ENCODE data around the gene DGKB. TPM values are rescaled to one million over a fixed set of nuclear protein-coding genes. Genes with fewer than 3 reads are reported as not detected.

Gene DGKB
- total and polyA plus RNA-seq, 12 donors, result 0.07 to 5.8 (median 1.5) TPM; not detected in 3

DNA sequence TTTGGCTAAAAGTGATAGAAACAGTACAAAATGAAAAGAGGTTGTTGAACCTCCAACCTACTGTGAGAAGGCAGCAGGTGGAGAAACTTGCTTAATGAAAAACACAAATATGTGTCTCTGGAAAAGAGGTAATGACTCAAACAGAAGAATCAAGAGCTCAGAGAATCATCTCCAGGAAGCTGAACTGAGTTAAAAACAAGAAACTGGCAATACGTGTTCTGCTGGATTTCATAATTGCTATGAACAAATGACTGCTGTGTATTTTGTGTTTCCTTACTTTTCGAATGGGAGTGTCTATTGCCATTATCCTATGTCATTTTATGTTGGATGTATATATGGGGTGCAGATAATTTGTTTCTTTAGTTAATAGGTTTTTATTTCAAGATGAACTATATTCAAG lies 401.1 kb downstream of the DGKB start:
- 76 to 93% (median 92%) methylated on average over 2 of the region's 2 CpGs for WGBS, 4 donors

GRCh38 chr7:14497390-14497789 lies 405.2 kb downstream of the DGKB start:
- Histone ChIP-seq H3K4me3 (no peak overlapping the region), H3K36me3 (replicated peaks in 1 of 2) (no peaks in the 10 kb centered on the region), H3K9me3 (replicated peaks in 1 of 3) (no peaks in the 10 kb centered on the region), H3K4me1 (replicated peaks in 1 of 2) (no peaks in the 10 kb centered on the region), H3K27me3 (no peaks in the 10 kb centered on the region), H3K27ac (no peak overlapping the region)
- no peak for TF ChIP-seq CTCF (IDR thresholded peaks at IDR 0.05)
- TF ChIP-seq POLR2A (IDR thresholded peaks at IDR 0.05), result no peak
- 61 to 69% (median 65%) methylated on average over 1 of the region's 1 CpG for WGBS, 4 donors
- DNase-seq, result no peak
- intact Hi-C loops (cut with DNase I), result no loop called here

More for the DNA sequence above, 401.1 kb downstream of the DGKB start:
- H3K9me3 ChIP-seq (replicated peaks in 1 of 3), result no peaks in the 10 kb centered on the region
- H3K4me3 ChIP-seq, result no peak overlapping the region
- intact Hi-C loops (cut with DNase I), result no loop called here
- H3K4me1 ChIP-seq (replicated peaks in 1 of 2), result no peaks in the 10 kb centered on the region
- no peak for DNase-seq
- no peak for TF ChIP-seq CTCF (IDR thresholded peaks at IDR 0.05)
- TF ChIP-seq POLR2A (IDR thresholded peaks at IDR 0.05), result no peak
- H3K36me3 ChIP-seq (replicated peaks in 1 of 2), result no peaks in the 10 kb centered on the region
- no peak overlapping the region for H3K27ac ChIP-seq
- no peaks in the 10 kb centered on the region for H3K27me3 ChIP-seq

DNA sequence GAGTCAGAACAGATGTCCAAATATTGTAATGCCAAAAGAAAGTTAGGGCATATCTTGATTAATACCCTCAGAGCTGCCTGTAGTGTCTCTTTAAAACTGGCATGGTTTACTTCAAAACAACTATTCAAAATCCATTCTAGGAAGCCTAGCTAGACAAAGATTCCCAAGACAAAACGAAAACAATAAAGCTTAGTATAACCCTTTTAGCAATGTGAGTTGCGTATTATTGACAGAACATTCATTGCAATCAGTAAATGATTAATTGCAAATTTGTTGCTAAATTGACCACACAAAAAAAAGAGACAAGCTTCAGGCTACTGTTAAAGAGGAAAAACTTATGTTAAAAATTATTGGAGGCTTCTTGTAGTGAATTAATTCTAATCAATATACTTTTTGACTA lies 406.9 kb downstream of the DGKB start:
- DNase-seq, result no peak
- Histone ChIP-seq H3K27ac (no peak overlapping the region), H3K27me3 (no peaks in the 10 kb centered on the region), H3K4me1 (replicated peaks in 1 of 2) (no peaks in the 10 kb centered on the region), H3K4me3 (no peak overlapping the region), H3K9me3 (replicated peaks in 1 of 3) (no peaks in the 10 kb centered on the region), H3K36me3 (replicated peaks in 1 of 2) (no peaks in the 10 kb centered on the region)
- 63 to 71% (median 68%) methylated on average over 2 of the region's 2 CpGs for WGBS, 4 donors
- intact Hi-C loops (cut with DNase I), result no loop called here
- TF ChIP-seq CTCF (IDR thresholded peaks at IDR 0.05), result no peak
- no peak for TF ChIP-seq POLR2A (IDR thresholded peaks at IDR 0.05)

DNA sequence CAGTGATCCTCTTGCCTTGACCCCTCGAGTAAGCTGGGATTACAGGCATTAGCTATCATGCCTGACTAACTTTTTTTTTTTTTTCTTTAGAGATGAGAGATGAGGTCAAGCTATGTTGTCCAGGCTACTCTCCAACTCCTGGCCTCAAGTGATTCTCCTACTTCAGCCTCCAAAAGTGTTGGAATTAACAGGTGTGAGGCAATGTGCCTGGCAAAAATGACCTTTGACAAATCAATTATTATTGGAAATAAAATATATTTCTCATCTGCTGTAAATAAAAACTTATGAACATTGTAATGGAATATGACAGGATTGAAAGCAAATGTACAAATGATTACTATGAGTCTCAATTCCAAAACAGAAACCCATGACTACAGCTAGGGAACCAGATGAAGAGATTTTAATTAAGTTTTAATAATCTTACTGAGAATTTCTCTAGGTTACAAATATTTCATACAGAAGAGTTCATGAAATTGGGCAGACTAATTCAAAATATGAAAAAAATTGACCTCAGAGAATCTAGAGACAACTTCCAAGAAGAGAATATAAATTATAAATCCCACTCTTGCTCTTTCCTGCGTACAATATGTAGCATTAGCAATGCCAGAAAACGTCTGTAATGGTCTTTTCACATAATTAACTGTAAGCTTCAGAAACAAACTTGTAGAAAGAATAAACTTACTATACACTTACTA lies 414.7 kb downstream of the DGKB start:
- 54 to 62% (median 57%) methylated on average over 3 of the region's 3 CpGs for WGBS, 4 donors
- TF ChIP-seq CTCF (IDR thresholded peaks at IDR 0.05), result no peak
- TF ChIP-seq POLR2A (IDR thresholded peaks at IDR 0.05), result no peak

More for the DNA sequence above, 414.7 kb downstream of the DGKB start:
- no peak overlapping the region for H3K27ac ChIP-seq
- H3K9me3 ChIP-seq (replicated peaks in 1 of 3), result no peaks in the 10 kb centered on the region
- no peaks in the 10 kb centered on the region for H3K36me3 ChIP-seq (replicated peaks in 1 of 2)
- intact Hi-C loops (cut with DNase I), result no loop called here
- H3K4me3 ChIP-seq, result no peak overlapping the region
- H3K27me3 ChIP-seq, result no peaks in the 10 kb centered on the region
- DNase-seq, result no peak
- H3K4me1 ChIP-seq (replicated peaks in 1 of 2), result no peaks in the 10 kb centered on the region

Measured in adrenal gland (tissue), 12 donors.